ENCODE data around the gene KRTAP12-3.

KRTAP12-3 gene

DNA sequence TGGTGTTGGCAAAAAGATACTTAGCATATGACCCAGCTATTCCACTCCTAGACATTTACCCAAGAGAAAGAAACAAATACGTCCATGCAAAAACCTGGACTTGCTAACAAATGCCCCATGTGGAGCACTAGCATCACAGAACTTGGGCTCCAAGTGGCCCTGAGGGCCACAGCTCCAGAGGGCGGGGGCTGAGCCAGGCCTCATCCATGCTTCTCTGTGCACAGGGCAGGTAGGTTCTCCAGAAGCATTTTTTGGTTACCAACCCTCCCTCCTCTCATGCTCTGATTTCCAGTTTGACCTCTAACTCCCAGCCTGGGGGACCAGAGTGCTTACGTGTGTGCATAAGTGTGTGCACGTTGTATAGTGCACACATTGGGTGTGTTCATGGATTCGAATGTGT is 7.0 kb downstream of the KRTAP12-3 start:
- TF ChIP-seq, protein P1, sequence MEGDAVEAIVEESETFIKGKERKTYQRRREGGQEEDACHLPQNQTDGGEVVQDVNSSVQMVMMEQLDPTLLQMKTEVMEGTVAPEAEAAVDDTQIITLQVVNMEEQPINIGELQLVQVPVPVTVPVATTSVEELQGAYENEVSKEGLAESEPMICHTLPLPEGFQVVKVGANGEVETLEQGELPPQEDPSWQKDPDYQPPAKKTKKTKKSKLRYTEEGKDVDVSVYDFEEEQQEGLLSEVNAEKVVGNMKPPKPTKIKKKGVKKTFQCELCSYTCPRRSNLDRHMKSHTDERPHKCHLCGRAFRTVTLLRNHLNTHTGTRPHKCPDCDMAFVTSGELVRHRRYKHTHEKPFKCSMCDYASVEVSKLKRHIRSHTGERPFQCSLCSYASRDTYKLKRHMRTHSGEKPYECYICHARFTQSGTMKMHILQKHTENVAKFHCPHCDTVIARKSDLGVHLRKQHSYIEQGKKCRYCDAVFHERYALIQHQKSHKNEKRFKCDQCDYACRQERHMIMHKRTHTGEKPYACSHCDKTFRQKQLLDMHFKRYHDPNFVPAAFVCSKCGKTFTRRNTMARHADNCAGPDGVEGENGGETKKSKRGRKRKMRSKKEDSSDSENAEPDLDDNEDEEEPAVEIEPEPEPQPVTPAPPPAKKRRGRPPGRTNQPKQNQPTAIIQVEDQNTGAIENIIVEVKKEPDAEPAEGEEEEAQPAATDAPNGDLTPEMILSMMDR (IDR thresholded peaks at IDR 0.05; ENCODE audit: low read depth, low read length, missing control alignments): no peak
- in situ Hi-C loops (cut with HindIII; ENCODE audit: low sequenced_read_pairs): no loop called here
- H3K4me3 ChIP-seq (ENCODE audit: low read depth, low read length): no peak overlapping the region
- no peak for DNase-seq (ENCODE audit: low read depth)

DNA sequence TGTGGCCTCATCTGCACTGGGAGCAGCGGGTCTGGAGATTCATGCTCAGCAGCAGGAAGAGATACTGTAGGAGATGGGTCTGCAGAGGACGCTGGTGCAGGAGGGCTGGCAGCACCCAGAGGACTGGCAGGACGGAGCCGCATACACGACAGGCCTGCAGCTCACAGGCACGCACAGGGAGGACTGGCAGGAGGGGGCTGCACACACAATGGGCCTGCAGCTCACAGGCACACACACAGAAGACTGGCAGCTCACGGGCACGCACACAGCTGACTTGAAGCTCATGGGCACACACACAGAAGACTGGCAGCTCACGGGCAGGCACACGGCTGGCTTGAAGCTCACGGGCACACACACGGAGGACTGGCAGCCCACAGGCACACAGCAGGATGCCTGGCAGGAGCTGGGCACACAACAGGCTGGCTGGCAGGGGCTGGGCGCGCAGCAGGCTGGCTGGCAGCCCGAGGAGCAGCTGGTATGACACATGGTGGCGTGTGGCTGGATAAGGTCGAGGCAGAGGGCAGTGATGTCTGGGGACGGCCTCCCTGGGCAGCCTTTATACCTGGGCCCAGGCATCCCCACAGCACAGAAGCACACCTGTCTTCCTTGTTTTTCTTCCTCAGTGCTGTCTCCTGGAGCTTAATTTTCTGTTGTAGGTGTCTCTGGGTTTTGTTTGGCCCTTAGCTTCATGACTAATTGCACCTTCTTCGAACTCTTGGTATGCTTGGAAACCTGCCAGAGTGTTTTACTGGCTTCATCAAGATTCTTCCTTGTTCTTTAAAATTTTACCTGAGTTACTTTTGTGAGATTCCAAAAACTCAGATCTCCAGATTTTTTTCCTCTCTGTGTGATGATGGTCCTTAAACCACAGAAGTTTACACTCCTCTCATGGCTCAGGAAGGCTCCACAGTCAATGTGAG is 8.9 kb downstream of the KRTAP12-3 start, which contains the start of gene KRTAP12-2:
Gene KRTAP12-2 (minus strand): TSS at position 527 of the 920 bp plus-strand sequence. CDS start 41 bp downstream, at position 486.
- H3K4me3 ChIP-seq (ENCODE audit: low read depth, low read length): no peak within 1 kb of the TSS
- in situ Hi-C loops (cut with HindIII; ENCODE audit: low sequenced_read_pairs): no loop called here
- TF ChIP-seq, protein P1 (IDR thresholded peaks at IDR 0.05; ENCODE audit: low read depth, low read length, missing control alignments): no peak
- DNase-seq (ENCODE audit: low read depth): no peak

DNA sequence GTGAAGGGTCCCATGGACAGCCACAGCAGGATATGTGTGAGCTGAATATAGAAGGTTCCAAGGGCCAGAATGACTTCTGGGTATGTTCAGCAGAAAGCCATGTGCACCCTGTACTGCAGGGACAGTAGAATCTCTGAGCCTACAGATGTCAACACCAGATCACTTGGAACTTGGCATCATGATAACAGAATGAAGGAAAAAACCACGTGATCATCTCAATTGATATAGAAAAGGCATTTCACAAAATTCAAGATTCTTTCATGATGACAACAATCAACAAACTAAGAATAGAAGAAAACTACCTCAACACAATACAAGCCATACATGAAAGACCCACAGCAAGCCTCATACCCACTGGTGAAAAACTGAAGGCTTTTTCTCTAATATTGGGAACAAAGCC is 9.9 kb downstream of the KRTAP12-3 start:
- TF ChIP-seq, protein P1 (IDR thresholded peaks at IDR 0.05; ENCODE audit: low read depth, low read length, missing control alignments): no peak
- in situ Hi-C loops (cut with HindIII; ENCODE audit: low sequenced_read_pairs): no loop called here
- DNase-seq (ENCODE audit: low read depth): no peak
- H3K4me3 ChIP-seq (ENCODE audit: low read depth, low read length): no peak overlapping the region

DNA sequence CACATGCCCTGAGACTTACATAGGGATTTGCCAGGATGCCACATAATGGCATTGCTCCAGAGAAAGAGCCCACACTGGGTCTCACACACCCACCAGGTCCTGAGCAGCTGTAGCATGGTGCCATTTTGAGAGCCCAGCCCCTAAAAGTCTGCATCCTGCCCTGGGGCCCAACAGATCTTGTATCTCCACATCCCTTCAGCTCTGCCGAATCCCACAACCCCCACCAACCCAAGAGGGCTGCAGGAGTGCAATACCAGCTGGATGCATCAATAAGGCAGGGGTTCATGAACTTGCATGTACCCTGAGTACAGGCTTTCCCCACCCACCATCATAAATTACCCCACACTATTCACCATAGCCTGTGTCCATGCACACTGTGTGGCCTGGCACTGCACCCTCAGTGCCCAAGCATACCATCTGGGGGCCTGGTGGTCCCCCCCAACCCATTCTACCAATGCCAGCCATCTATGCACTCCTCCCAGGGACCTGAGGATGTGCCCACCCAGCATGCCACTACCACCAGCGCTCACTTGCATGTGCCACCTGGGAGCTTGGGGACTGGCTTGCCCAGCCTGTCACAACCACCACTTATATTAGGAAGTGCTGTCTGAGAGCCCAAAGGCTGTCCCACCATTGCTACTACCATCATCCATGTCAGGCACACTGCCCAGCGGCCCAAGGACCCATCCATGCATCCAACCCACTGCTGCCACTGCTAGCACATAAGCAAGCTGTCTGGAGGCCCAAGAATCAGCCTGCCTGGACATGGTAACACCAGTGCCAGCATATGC is 13.1 kb downstream of the KRTAP12-3 start:
- DNase-seq (ENCODE audit: low read depth): no peak
- no peak overlapping the region for H3K4me3 ChIP-seq (ENCODE audit: low read depth, low read length)
- in situ Hi-C loops (cut with HindIII; ENCODE audit: low sequenced_read_pairs): no loop called here
- TF ChIP-seq, protein P1 (IDR thresholded peaks at IDR 0.05; ENCODE audit: low read depth, low read length, missing control alignments): no peak

DNA sequence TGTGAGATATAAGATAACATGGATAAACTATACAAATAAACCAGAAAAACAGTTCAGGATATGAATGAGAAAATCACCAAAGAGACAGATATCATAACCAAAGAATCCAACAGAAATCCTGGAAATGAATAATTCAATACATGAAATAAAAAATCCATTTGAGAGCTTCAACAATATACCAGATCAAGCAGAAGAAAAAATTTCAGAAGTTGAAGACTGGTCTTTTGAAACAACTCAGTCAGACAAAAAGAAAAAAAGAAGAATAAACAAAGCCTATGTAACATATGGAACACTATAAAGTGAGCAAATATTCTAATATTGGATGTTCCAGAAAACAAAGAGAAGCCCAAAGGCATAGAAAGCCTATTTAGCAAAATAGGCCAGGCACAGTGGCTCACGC is 14.2 kb downstream of the KRTAP12-3 start:
- TF ChIP-seq, protein P1 (IDR thresholded peaks at IDR 0.05; ENCODE audit: low read depth, low read length, missing control alignments): no peak
- no peak for DNase-seq (ENCODE audit: low read depth)
- no peak overlapping the region for H3K4me3 ChIP-seq (ENCODE audit: low read depth, low read length)
- in situ Hi-C loops (cut with HindIII; ENCODE audit: low sequenced_read_pairs): no loop called here

DNA sequence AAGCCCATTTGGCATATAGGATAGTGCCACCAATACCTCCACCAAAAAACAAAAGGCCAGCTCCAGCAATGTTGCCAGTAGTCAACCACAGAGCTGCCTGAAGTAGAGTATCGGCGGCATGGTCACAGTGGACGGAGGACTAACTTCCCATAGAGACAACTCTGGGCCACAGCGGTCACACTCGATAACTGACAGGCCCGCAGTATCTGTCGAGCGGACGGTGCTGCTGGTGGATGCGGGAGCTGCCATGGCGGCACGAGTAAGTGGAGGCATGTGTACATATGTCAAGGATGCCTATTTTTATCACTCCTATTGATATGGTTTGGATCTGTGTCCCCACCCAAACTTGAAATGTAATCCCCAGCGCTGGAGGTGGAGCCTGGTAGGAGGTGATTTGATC is 20.1 kb downstream of the KRTAP12-3 start:
- no peak overlapping the region for H3K4me3 ChIP-seq (ENCODE audit: low read depth, low read length)
- TF ChIP-seq, protein P1 (IDR thresholded peaks at IDR 0.05; ENCODE audit: low read depth, low read length, missing control alignments): no peak
- DNase-seq (ENCODE audit: low read depth): no peak
- in situ Hi-C loops (cut with HindIII; ENCODE audit: low sequenced_read_pairs): no loop called here

All from astrocyte of the cerebellum (primary cell).